Measurements from ENCODE around the gene KCNK18.
"Not testable (repeated sequence)": the region's sequence is repeated elsewhere in the genome, so short reads cannot be mapped to it uniquely, and the experiment has no call there.

The KCNK18 gene

GRCh38 chr10:117174439-117175214 lies 22.7 kb upstream of the KCNK18 start:
- DNase-seq: peak; percentile 62 to 87 (median 72)

GRCh38 chr10:117175215-117175900 lies 21.9 kb upstream of the KCNK18 start:
- peak in 4 of 6 experiments; percentile 31 to 74 (median 44) for DNase-seq

GRCh38 chr10:117175901-117176534 lies 21.3 kb upstream of the KCNK18 start:
- peak; percentile 49 to 81 (median 58) for DNase-seq

- no peak for DNase-seq
These were observed 19.1 kb upstream of the KCNK18 start for GRCh38 chr10:117178190-117178589.

GRCh38 chr10:117184296-117184695 lies 13.0 kb upstream of the KCNK18 start:
- no peak for DNase-seq

- no peak for DNase-seq
These were observed 12.5 kb upstream of the KCNK18 start for GRCh38 chr10:117184821-117185220.

- not testable (repeated sequence) for DNase-seq
These were observed 11.5 kb upstream of the KCNK18 start for GRCh38 chr10:117185817-117186216.

- peak in 2 of 6 experiments; percentile 4 to 5 for DNase-seq
These were observed 10.3 kb upstream of the KCNK18 start for GRCh38 chr10:117186832-117187615.

- DNase-seq: no peak
These were observed 8.9 kb upstream of the KCNK18 start for GRCh38 chr10:117188371-117188770.

GRCh38 chr10:117189557-117189956 lies 7.7 kb upstream of the KCNK18 start:
- DNase-seq: no peak

GRCh38 chr10:117198088-117198487 lies 799 bp downstream of the KCNK18 start:
- no peak for DNase-seq

- no peak for DNase-seq
These were observed 4.5 kb downstream of the KCNK18 start for GRCh38 chr10:117201826-117202225.

GRCh38 chr10:117204316-117204715 lies 7.0 kb downstream of the KCNK18 start:
- DNase-seq: no peak

- DNase-seq: no peak
These were observed 14.9 kb downstream of the KCNK18 start for GRCh38 chr10:117212176-117212575.

GRCh38 chr10:117214401-117214800 lies 17.1 kb downstream of the KCNK18 start:
- DNase-seq: no peak

- DNase-seq: no peak
These were observed 17.8 kb downstream of the KCNK18 start for GRCh38 chr10:117215079-117215478.

- no peak for DNase-seq
These were observed 18.7 kb downstream of the KCNK18 start for GRCh38 chr10:117216028-117216427.

GRCh38 chr10:117216611-117217195 lies 19.4 kb downstream of the KCNK18 start:
- DNase-seq: peak; percentile 25 to 78 (median 55)

GRCh38 chr10:117217196-117217761 lies 20.0 kb downstream of the KCNK18 start:
- peak in 2 of 6 experiments; percentile 20 to 22 for DNase-seq

- DNase-seq: no peak
These were observed 21.4 kb downstream of the KCNK18 start for GRCh38 chr10:117218654-117219053.

GRCh38 chr10:117221156-117221711 lies 23.9 kb downstream of the KCNK18 start:
- no peak for DNase-seq

GRCh38 chr10:117222552-117222951 lies 25.3 kb downstream of the KCNK18 start:
- DNase-seq: no peak
